ENCODE measurements around the gene DEPP1. TPM values are rescaled to one million over a fixed set of nuclear protein-coding genes. Genes with fewer than 3 reads are reported as not detected.

Gene DEPP1
- total and polyA plus RNA-seq, 10 of the 15 experiments (the other 5 are each of a cell fraction or from before 2014, with no cell fraction given): 1.7 to 12.1 (median 7.3) TPM

GRCh38 chr10:44980309-44981171, 1.9 kb upstream of the DEPP1 start:
- RAD21 ChIA-PET (ENCODE audit: unreplicated experiment): interaction anchor here (0.6 to 7.7 kb wide), 8 partner anchors 14 to 47 kb away, joined by 4 to 124 read pairs (median 5); no protein-coding TSS in a partner anchor
- SMC1A ChIA-PET (ENCODE audit: uncharacterized antibody, unreplicated experiment): interaction anchor here (1.0 to 5.2 kb wide), 9 partner anchors 13 to 48 kb away, joined by 3 to 43 read pairs (median 7); partner anchors contain the start of gene ZNF22
- H3K4me1 ChIP-seq (ENCODE audit: control insufficient read depth, insufficient read depth, low read length): peaks cover 45% of the 10 kb centered on the region
- H3K79me2 ChIP-seq (ENCODE audit: control insufficient read depth, insufficient read depth, low read length): peaks cover 11% of the 10 kb centered on the region
- BruUV-seq (replicated peaks): no TSS peak
- no peaks in the 10 kb centered on the region for H3K9me3 ChIP-seq (replicated peaks; ENCODE audit: control insufficient read depth, insufficient read depth, low read length)
- DNase-seq (ENCODE audit: low read depth, low spot score): no peak
- H3K9ac ChIP-seq (ENCODE audit: control insufficient read depth, insufficient read depth, low read length): no peak overlapping the region
- H3K4me3 ChIP-seq: no peak overlapping the region; the same call in 1 of the 2 replicates
- POLR2A ChIA-PET: interaction anchor here (0.7 to 7.4 kb wide), 6 partner anchors 13 to 48 kb away, joined by 3 to 110 read pairs (median 5); no protein-coding TSS in a partner anchor
- no peak for FAIRE-seq
- ATAC-seq: peak; percentile 53
- peak overlapping the region; percentile 57 for H3K4me2 ChIP-seq (ENCODE audit: control insufficient read depth, insufficient read depth)
- intact Hi-C loops (cut with micrococcal nuclease; ENCODE audit: unreplicated experiment): no loop called here
- H3K27ac ChIP-seq (ENCODE audit: control insufficient read depth, insufficient read depth): peak overlapping the region; percentile 47
- CTCF ChIA-PET: interaction anchor here (0.9 to 10.1 kb wide), 13 partner anchors 9 to 74 kb away, joined by 3 to 181 read pairs (median 4); no protein-coding TSS in a partner anchor
- H2AFZ ChIP-seq (ENCODE audit: control insufficient read depth, low read depth, low read length): peak overlapping the region; percentile 28
- H3K27me3 ChIP-seq (replicated peaks in 1 of 2; ENCODE audit: control insufficient read depth in 2 of 2, insufficient read depth in 2 of 2, low read length in 1 of 2): no peaks in the 10 kb centered on the region
- H4K20me1 ChIP-seq (ENCODE audit: control insufficient read depth, insufficient read depth): no peaks in the 10 kb centered on the region
- peaks cover 0 to 4% of the 10 kb centered on the region in 2 experiments; a peak in 3 of 4 replicates for H3K36me3 ChIP-seq (ENCODE audit: control insufficient read depth in 2 of 2, insufficient read depth in 2 of 2, low read length in 1 of 2)
- in situ Hi-C loops (cut with MboI): no loop called here
- WGBS (ENCODE audit: insufficient coverage, insufficient replicate concordance, low lambda C conversion rate, missing lambda C conversion rate): 27% methylated on average over 14 of the region's 14 CpGs
- TF ChIP-seq FOXK2 (IDR thresholded peaks at IDR 0.05): peak; percentile 56
- TF ChIP-seq CBX3 (IDR thresholded peaks at IDR 0.05; ENCODE audit: borderline replicate concordance, low read depth): no peak
- no peak for TF ChIP-seq ELK1 (IDR thresholded peaks at IDR 0.05; ENCODE audit: low read depth, low read length)
- TF ChIP-seq SREBF2 (IDR thresholded peaks at IDR 0.05; ENCODE audit: low read length): no peak
- TF ChIP-seq TCF12 (IDR thresholded peaks at IDR 0.05; ENCODE audit: low read depth, low read length): 0 out of 2 replicates have a peak, but pooled peaks have one; percentile 14
- TF ChIP-seq ATF7 (IDR thresholded peaks at IDR 0.05; ENCODE audit: low read depth): peak; percentile 55
- no peak for TF ChIP-seq ZZZ3 (IDR thresholded peaks at IDR 0.05; ENCODE audit: control insufficient read depth, insufficient read length, low read depth)
- TF ChIP-seq CHD1 (IDR thresholded peaks at IDR 0.05; ENCODE audit: low read depth, low read length): no peak
- no peak for TF ChIP-seq RELA (IDR thresholded peaks at IDR 0.05; ENCODE audit: borderline replicate concordance, partially characterized antibody)
- TF ChIP-seq IKZF2 (IDR thresholded peaks at IDR 0.05): no peak
- no peak for TF ChIP-seq SUPT20H (IDR thresholded peaks at IDR 0.05; ENCODE audit: borderline replicate concordance, control insufficient read depth, low read depth, low read length)
- TF ChIP-seq NKRF (conservative IDR thresholded peaks at IDR 0.05): no peak
- no peak for TF ChIP-seq STAT3 (IDR thresholded peaks at IDR 0.05; ENCODE audit: low read depth, low read length)
- 0 out of 2 replicates have a peak, but pooled peaks have one; percentile 19 for TF ChIP-seq TCF3 (IDR thresholded peaks at IDR 0.05; ENCODE audit: borderline replicate concordance, insufficient read depth, low read depth, low read length)
- TF ChIP-seq RUNX3 (IDR thresholded peaks at IDR 0.05; ENCODE audit: low read length): peak; percentile 59
- TF ChIP-seq ZSCAN29 (IDR thresholded peaks at IDR 0.05): no peak
- peak; percentile 27; the same call in 1 of the 2 replicates for TF ChIP-seq CREM (IDR thresholded peaks at IDR 0.05; ENCODE audit: low read depth)
- TF ChIP-seq, protein P1, sequence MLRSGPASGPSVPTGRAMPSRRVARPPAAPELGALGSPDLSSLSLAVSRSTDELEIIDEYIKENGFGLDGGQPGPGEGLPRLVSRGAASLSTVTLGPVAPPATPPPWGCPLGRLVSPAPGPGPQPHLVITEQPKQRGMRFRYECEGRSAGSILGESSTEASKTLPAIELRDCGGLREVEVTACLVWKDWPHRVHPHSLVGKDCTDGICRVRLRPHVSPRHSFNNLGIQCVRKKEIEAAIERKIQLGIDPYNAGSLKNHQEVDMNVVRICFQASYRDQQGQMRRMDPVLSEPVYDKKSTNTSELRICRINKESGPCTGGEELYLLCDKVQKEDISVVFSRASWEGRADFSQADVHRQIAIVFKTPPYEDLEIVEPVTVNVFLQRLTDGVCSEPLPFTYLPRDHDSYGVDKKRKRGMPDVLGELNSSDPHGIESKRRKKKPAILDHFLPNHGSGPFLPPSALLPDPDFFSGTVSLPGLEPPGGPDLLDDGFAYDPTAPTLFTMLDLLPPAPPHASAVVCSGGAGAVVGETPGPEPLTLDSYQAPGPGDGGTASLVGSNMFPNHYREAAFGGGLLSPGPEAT (IDR thresholded peaks at IDR 0.05; ENCODE audit: low read depth): peak; percentile 19; the same call in 1 of the 2 replicates
- peak in 1 of 2 experiments; percentile 44; a peak in 1 of 3 replicates for TF ChIP-seq EGR1 (IDR thresholded peaks at IDR 0.05; ENCODE audit: borderline replicate concordance in 1 of 2, low read depth in 2 of 2, low read length in 2 of 2)
